Adrenal gland (tissue), 5 donors: ENCODE measurements around the gene GAPVD1.

Experiments used
- CTCF ChIP-seq, 6 experiments: fragments of 450-650 bp in 4 of 6; fragments of 200-600 bp in 2 of 6; sonication (generic) in 1 of 6; IDR thresholded peaks; 1 replicate in 5 of 6; 2 replicates in 1 of 6; pipeline versions ENCODE4 v1.5.1 to v1.8.0; 2016 to 2021; ENCODE audit warnings: antibody characterized with exemption in 6 of 6, mild to moderate bottlenecking in 2 of 6, moderate library complexity in 1 of 6
- POLR2A ChIP-seq, 2 donors: fragments of 450-650 bp; IDR thresholded peaks; one replicate each; pipeline ENCODE4 v1.6.1; 2017; ENCODE audit warnings: antibody characterized with exemption in 2 of 2, mild to moderate bottlenecking in 2 of 2, moderate library complexity in 1 of 2
- donor health status: DM: no; HTN: no; CAD: no.

- TF ChIP-seq CTCF (IDR thresholded peaks at IDR 0.05) (no peak), POLR2A (IDR thresholded peaks at IDR 0.05) (no peak)
These were observed 135.2 kb downstream of the GAPVD1 start for GRCh38 chr9:125396799-125397198.
